ENCODE measurements around the gene MNX1.

DNA sequence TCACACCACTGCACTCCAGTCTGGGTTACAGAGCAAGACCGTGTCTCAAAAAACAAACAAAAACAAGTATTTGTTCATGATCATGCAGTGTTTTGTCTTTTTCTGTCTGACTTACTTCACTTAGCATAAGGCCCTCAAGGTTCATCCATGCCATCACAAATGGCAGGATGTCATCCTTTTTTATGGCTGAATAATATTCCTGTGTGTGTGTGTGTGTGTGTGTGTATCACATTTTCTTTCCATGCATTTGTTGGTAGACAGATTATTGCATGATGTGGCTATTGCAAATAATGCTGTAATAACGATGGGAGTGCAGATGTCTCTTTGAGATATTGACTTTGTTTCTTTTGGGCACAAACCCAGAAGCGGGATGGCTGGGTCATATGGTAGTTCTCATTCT is 14.3 kb upstream of the MNX1 start:
- TF ChIP-seq POLR2A (IDR thresholded peaks at IDR 0.05; ENCODE audit: low read depth, low read length) (no peak), POLR2AphosphoS5 (IDR thresholded peaks at IDR 0.05; ENCODE audit: low read depth, low read length) (no peak), TAF1 (IDR thresholded peaks at IDR 0.05; ENCODE audit: borderline replicate concordance, low read depth, low read length) (no peak)
